Right lobe of liver (tissue), 6 donors: ENCODE measurements around the gene RB1. TPM values are rescaled to one million over a fixed set of nuclear protein-coding genes. Genes with fewer than 3 reads are reported as not detected.
A peak's percentile ranks its signal among the peaks of the same experiment; 100 is the strongest.

Experiments used
- ATAC-seq, 4 donors: fragments of 200-7000 bp; cut with Tn5 transposase; one replicate each; pipeline ENCODE4 v1.9.1; 2020; ENCODE audit warnings: mild to moderate bottlenecking in 4 of 4, moderate library complexity in 4 of 4
- DNase-seq, 3 donors: peaks; one replicate each; pipeline ENCODE4 v3.0.0-alpha.2; 2020
- H3K27ac ChIP-seq, 3 donors: fragments of 200-600 bp; one replicate each; pipeline ENCODE4 v1.8.0; 2022
- H3K27me3 ChIP-seq, 2 donors: fragments of 200-600 bp; one replicate each; pipeline ENCODE4 v1.8.0; 2022
- H3K36me3 ChIP-seq, 4 donors: fragments of 200-600 bp; sonication (generic) in 1 of 4; one replicate each; pipeline versions ENCODE4 v1.5.1 to v1.8.0; 2017 to 2022; ENCODE audit warnings: control low read depth in 1 of 4
- H3K4me1 ChIP-seq, 4 donors: fragments of 200-600 bp; sonication (generic) in 1 of 4; one replicate each; pipeline versions ENCODE4 v1.5.1 to v1.8.0; 2017 to 2022; ENCODE audit warnings: control low read depth in 1 of 4
- H3K4me3 ChIP-seq, 3 donors: fragments of 200-600 bp; one replicate each; pipeline ENCODE4 v1.8.0; 2022
- H3K9me3 ChIP-seq, 4 donors: fragments of 200-600 bp; sonication (generic) in 1 of 4; one replicate each; pipeline versions ENCODE4 v1.5.1 to v1.8.0; 2017 to 2022; ENCODE audit warnings: control low read depth in 1 of 4
- CTCF ChIP-seq, 4 donors: fragments of 200-600 bp in 3 of 4; fragments of 450-650 bp in 1 of 4; IDR thresholded peaks; one replicate each; pipeline versions ENCODE4 v1.5.1 to v1.8.0; 2016 to 2022; ENCODE audit warnings: antibody characterized with exemption in 4 of 4, mild to moderate bottlenecking in 2 of 4
- POLR2A ChIP-seq: fragments of 450-650 bp; IDR thresholded peaks from one replicate; pipeline ENCODE4 v1.6.1; 2017; ENCODE audit warnings: antibody characterized with exemption, mild to moderate bottlenecking
- WGBS: methylation state at CpG from one replicate; pipeline ENCODE4 v1.1.6; 2018; ENCODE audit warnings: low coverage, low lambda C conversion rate; ENCODE audit not compliant: insufficient coverage; ENCODE audit errors: missing lambda C conversion rate; 5-methylcytosine and 5-hydroxymethylcytosine counted together
- intact Hi-C, 2 donors: fragments of 100-400 bp; cut with DNase I; formaldehyde crosslinking; loops; one replicate each; pipeline versions ENCODE4 v1.11.2 to v1.14.1; 2022
- total RNA-seq, 6 experiments: library from RNA; depleted of rRNA in 2 of 6; stranded (reverse); fragments of >200 nt in 2 of 6; fragmentation: NEBNext Ultra II Directional in 3 of 6; extraction: Animal tissue kit (Norgen Biotek cat#: 25700) in 3 of 6; gene quantifications; one replicate each; pipeline versions ENCODE4 v1.1.0 to v1.2.4, GENCODE V29; 2016 to 2023
- donor health status: DM: no; HTN: yes; CAD: no.
- donor health status: DM: no; HTN: no; CAD: no.
- donor health status: DM: no; HTN: no; CAD: no.
- donor health status: DM: no; HTN: yes; CAD: no.
- donor health status: DM: no; HTN: yes; CAD: no.

The RB1 gene
- total RNA-seq, 6 experiments from 2014 or later, result 6.2 to 19.4 (median 12.3) TPM

- Histone ChIP-seq H3K9me3 (no peaks in the 10 kb centered on the region), H3K4me3 (no peak overlapping the region), H3K4me1 (no peaks in the 10 kb centered on the region), H3K36me3 (no peaks in the 10 kb centered on the region), H3K27ac (peak overlapping the region in 1 of 3 donors; percentile 8), H3K27me3 (no peaks in the 10 kb centered on the region)
- ATAC-seq (no peak), DNase-seq (no peak)
- TF ChIP-seq CTCF (IDR thresholded peaks at IDR 0.05), result no peak
- no peak for TF ChIP-seq POLR2A
- intact Hi-C loops, result no loop called here
These were observed 102.3 kb downstream of the RB1 start for GRCh38 chr13:48405875-48406274.

GRCh38 chr13:48410199-48410598, 106.6 kb downstream of the RB1 start:
- TF ChIP-seq CTCF (IDR thresholded peaks at IDR 0.05) (no peak), POLR2A (peak; percentile 25)
- no peaks in the 10 kb centered on the region for H3K9me3 ChIP-seq
- intact Hi-C loops, result no loop called here
- H3K4me1 ChIP-seq, result no peaks in the 10 kb centered on the region
- H3K4me3 ChIP-seq, result peak overlapping the region; percentile 37 to 57 (median 41)
- peak overlapping the region; percentile 48 to 82 (median 56) for H3K27ac ChIP-seq
- ATAC-seq (peak in 3 of 4 donors; percentile 25 to 55 (median 36)), DNase-seq (no peak)
- no peaks in the 10 kb centered on the region for H3K36me3 ChIP-seq
- no peaks in the 10 kb centered on the region for H3K27me3 ChIP-seq
- WGBS, result 54% methylated on average over 5 of the region's 5 CpGs

- Histone ChIP-seq H3K4me1 (no peaks in the 10 kb centered on the region), H3K4me3 (peak overlapping the region; percentile 37 to 57 (median 41)), H3K27ac (peak overlapping the region; percentile 48 to 82 (median 56)), H3K9me3 (no peaks in the 10 kb centered on the region), H3K36me3 (no peaks in the 10 kb centered on the region), H3K27me3 (no peaks in the 10 kb centered on the region)
- WGBS, result 17% methylated on average over 1 of the region's 1 CpG
- intact Hi-C loops, result no loop called here
- no peak for TF ChIP-seq CTCF (IDR thresholded peaks at IDR 0.05)
- TF ChIP-seq POLR2A, result no peak
- ATAC-seq (peak in 3 of 4 donors; percentile 15 to 36 (median 31)), DNase-seq (no peak)
These were observed 107.7 kb downstream of the RB1 start for GRCh38 chr13:48411147-48411794.

GRCh38 chr13:48411841-48412531, 108.4 kb downstream of the RB1 start:
- ATAC-seq (peak; percentile 48 to 64 (median 55)), DNase-seq (no peak)
- peak overlapping the region; percentile 48 to 82 (median 56) for H3K27ac ChIP-seq
- TF ChIP-seq CTCF (IDR thresholded peaks at IDR 0.05) (no peak), POLR2A (no peak)
- 12% methylated on average over 13 of the region's 13 CpGs for WGBS
- no peaks in the 10 kb centered on the region for H3K9me3 ChIP-seq
- intact Hi-C loops, result no loop called here
- peak overlapping the region; percentile 37 to 57 (median 41) for H3K4me3 ChIP-seq
- H3K4me1 ChIP-seq, result no peaks in the 10 kb centered on the region
- H3K36me3 ChIP-seq, result no peaks in the 10 kb centered on the region
- no peaks in the 10 kb centered on the region for H3K27me3 ChIP-seq
